Left ventricle myocardium superior (tissue), 1 donor: Measurements from ENCODE around the gene NTF3. TPM values are rescaled to one million over a fixed set of nuclear protein-coding genes. Genes with fewer than 3 reads are reported as not detected.
A peak's percentile ranks its signal among the peaks of the same experiment; 100 is the strongest.

Source experiments
- ATAC-seq: fragments of 200-7000 bp; cut with Tn5 transposase; one replicate; pipeline ENCODE4 v1.9.1; 2020; ENCODE audit warnings: mild to moderate bottlenecking, moderate library complexity
- DNase-seq: peaks from one replicate; pipeline ENCODE4 v3.0.0-alpha.2; 2020
- intact Hi-C: fragments of 100-400 bp; cut with micrococcal nuclease; formaldehyde crosslinking; loops from one replicate; pipeline ENCODE4 v1.11.0; 2022
- long read RNA-seq: library from polyadenylated mRNA; unstranded; transcript quantifications from one replicate; pipeline ENCODE4 v2.0.0, GENCODE V29; 2021
- total RNA-seq: library from RNA; stranded (reverse); fragmentation: NEBNext Ultra II Directional; extraction: Animal tissue kit (Norgen Biotek cat#: 25700); gene quantifications from one replicate; pipeline ENCODE4 v1.2.1, GENCODE V29; 2021
- donor health status: DM: no; HTN: yes; CAD: no; lungs with severe emphysema.

Gene NTF3
- total RNA-seq: 1.1 TPM
- long read RNA-seq: 0 reads

- ATAC-seq (peak; percentile 68), DNase-seq (peak; percentile 55)
- intact Hi-C loops: no loop called here
Observed at GRCh38 chr12:5432011-5432400, at the start of gene NTF3. TSS of gene NTF3 (plus strand) at chr12:5432108. CDS start at chr12:5432325, 217 bp downstream.

DNA sequence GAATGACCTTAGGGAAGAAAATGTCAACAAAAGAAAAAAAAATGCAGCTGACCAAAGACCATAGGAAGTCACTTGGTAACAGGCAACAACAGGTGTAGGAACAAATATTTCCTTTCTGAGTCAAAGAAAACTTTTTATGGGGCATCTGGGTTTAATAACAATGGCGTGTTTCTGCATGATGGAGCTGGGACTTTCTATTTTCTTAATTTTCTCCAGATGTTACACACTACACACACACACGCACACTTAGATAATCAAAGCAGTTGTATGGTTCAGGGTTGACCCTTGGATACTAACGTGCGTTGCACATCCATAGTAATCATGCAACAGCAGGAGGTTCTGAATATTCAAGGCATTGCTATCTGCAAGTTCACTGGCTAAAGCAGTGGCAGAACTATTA, 47.9 kb upstream of the NTF3 start:
- intact Hi-C loops: no loop called here

GRCh38 chr12:5388581-5389535, 43.0 kb upstream of the NTF3 start:
- intact Hi-C loops: no loop called here
- DNase-seq (no peak), ATAC-seq (no peak)

More for the DNA sequence above, 47.9 kb upstream of the NTF3 start:
- no peak for DNase-seq
- ATAC-seq: no peak

DNA sequence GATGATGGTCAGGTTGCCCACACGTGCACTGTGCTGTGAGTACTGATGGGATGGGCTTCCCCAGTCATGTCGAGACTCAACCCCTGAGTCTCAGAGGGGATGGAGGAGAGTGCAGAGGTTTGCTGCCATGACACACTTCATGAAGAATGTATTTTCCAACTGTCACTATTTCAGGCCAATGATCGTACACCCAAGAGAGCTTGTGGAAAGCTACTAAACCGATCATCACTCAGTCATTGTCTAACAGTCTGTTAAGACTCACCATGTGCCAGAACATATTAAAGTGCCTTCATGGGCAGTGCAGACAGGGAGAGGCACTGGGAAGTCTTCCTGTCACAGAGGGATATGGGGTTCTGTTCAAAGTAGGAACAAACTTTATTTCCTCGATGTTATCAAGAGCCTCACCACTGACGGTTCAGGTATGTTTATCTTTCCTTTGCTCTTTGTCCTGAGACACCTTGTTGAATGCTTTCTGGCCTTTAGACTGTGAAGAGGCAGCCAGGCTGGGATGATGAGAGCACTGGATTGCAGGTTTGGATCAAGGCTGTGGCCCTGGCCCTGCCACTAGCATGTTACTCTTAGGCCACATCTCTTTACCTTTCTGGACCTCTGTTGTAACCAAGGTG, 41.6 kb upstream of the NTF3 start:
- intact Hi-C loops: no loop called here
- no peak for DNase-seq
- no peak for ATAC-seq

DNA sequence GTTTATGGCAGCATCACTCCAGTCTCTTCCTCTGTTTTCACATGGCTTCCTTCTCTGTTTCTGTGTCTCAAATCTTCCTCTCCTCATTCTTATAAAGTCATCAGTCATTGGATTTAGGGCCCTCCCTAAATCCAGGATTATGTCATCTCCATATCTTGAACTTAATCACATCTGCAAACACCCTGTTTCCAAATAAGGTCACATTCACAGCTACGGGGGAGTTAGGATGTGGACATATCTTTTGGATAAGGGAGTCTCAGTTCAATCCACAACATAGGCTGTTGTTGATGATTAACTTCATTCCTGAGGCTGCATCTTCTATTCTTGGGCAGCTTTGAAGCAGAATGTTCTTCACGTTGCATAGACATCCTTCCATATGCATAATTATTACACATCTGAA, 40.3 kb upstream of the NTF3 start:
- intact Hi-C loops: no loop called here
- DNase-seq (no peak), ATAC-seq (no peak)

DNA sequence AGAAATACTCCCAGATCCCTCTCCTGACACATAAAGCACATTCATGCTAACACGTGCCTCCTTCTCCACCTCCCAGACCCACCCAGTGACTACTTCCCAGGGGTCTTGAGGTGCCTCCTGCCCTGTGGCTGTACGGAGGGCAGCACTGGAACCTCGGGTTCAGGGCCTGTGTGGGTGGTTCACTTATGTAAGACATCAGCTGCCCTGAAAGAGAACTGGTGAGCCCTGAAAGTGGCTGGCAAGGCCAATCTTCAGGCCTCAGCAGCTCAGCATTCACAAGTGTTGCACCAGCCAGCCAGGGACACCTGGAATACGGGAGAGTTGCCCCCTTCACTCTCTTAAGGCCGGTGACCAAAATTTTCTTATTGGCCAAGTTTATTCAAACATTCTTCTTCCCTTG, 38.9 kb upstream of the NTF3 start:
- DNase-seq (no peak), ATAC-seq (no peak)
- intact Hi-C loops: no loop called here

DNA sequence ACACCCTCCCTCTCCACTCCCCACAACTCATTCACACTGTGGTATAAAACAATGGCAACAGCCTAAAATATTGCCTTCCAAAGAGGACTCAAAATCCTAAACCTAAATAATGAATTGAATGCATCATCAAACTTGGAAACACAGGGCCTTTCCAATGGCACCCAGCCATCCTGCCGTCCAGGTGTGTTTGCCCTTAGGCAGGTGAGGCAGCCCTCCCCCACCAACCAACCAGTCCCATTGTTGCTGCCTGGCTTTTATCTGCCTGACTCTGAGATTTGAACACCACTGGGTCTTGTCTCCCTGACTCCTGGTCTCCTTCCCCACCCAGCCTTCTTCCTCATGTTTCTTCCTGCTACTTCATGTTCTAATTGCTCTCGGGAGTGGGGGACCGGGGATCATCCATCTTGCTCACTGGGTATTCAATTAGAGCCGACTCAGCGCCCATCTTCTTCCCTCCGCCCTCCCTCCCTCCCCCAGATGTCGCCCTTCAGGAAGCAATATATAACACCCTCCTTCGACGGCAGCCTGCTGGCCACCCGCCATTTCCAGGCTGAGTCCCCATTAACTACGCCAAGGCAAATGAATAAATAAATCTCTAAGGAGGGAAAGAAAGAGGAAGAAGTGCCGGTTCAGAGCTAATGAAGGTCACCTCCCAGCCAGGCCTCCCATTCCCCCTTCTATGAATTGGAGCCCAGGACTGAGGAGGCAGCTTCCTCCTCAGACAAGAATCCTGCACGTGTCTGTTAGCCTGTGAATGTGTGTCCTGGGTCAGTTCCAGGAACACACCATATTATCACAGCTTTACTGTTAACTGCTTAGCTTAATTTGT, 36.3 kb upstream of the NTF3 start:
- DNase-seq: no peak
- ATAC-seq: no peak
- intact Hi-C loops: no loop called here

DNA sequence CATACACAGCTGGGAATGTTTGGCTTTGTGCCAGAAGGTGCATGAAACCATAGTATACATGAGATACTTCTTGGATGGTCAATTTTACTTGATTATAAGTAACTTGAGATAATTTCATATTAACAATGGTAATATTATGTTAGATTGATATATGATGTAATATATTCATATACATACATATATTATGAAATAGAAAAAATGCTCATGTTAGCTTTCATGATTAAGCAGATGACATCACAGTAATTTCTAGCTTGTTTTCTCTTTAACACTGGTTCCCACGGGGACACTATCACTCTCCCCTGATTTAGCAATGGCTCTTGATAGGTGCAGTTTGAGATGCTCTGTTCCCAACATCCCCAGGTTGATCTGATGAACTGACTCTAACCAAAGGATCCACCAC, 35.4 kb upstream of the NTF3 start:
- no peak for DNase-seq

DNA sequence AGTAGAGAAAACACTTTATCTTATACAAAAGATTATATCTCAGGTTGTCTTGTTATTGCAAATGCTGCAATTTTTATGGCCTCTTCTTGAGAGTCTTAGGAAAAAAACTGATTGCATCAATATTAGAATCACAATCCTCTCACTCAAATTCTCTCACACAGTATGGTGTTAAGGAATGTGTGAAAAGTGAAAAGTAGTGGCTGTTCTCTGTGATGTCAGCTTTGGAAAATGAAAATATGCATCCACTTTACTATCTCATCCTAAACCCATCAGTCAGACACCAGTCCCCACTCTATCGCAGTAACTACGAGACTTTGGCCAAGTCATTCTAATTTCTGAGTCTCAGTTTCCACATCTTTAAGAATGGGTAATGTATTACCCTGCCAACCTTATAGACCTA, 32.6 kb upstream of the NTF3 start:
- intact Hi-C loops: no loop called here
- ATAC-seq (no peak), DNase-seq (no peak)

More for the DNA sequence above, 35.4 kb upstream of the NTF3 start:
- intact Hi-C loops: no loop called here
- no peak for ATAC-seq

DNA sequence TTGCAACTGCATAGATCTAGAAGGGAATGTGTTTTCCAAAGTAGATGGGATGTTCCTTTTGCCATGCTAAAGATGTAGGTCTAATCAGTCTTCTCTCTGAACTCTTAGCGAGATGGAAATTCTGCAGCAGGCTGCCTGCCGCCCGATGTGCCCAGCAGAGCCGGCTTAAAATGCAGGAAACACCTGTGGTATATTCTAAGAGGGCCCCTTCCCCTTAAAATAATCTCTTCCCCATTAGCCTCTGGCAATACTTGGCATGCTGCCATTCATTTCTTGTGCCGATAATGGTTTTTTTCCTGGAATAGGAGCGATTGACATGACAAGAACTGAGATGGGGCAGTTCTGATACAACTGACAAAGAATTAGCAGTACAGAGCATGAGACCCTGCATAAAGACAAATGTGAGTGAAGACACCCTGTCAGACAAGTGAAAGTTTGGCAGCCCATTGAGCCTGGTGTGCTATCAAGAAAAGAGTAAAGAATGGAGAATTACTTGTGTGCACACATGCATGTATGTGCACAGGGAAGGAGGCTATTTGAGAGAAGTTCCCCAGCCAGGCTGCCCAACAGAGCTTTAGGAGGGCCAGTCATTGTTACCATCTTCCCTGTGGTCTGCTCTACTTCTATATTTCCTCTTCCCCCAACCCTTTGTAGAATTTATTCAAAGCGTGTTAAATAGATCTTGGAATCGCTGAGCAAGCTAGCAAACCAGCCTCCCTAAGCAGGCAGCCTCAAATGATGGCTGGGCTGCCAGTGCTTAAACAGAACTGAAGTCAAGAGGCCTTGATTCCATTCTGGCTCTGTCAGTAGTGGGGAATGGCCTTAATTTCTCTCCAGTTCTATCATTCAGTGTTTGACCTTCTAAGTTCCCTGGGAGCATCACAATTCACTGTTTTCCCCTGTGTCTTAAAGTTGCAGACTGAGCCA, 29.6 kb upstream of the NTF3 start:
- intact Hi-C loops: no loop called here

DNA sequence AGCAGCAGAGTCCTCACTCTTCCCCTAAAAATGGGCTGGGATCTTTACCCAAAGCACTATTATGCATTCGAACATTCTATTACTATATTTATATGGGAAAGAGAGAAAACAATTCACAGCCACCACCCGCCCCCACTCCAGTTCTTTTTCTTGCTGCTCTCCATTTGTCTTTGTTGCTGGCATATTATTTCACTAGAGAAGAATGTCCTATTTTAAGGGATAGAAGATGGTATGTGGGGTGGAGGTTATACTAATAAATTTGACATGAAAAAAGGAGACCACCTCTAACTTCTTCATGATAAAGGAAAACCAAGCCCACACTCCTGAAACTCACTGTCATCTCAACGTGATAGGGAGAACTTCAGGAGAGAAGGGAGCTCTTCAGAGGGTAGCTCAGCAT, 28.5 kb upstream of the NTF3 start:
- ATAC-seq: no peak
- intact Hi-C loops: no loop called here
- no peak for DNase-seq

More for the DNA sequence above, 29.6 kb upstream of the NTF3 start:
- ATAC-seq (no peak), DNase-seq (no peak)

GRCh38 chr12:5407034-5407856, 24.7 kb upstream of the NTF3 start:
- no peak for ATAC-seq
- intact Hi-C loops: no loop called here
- no peak for DNase-seq

GRCh38 chr12:5409619-5410018, 22.3 kb upstream of the NTF3 start:
- intact Hi-C loops: no loop called here
- no peak for ATAC-seq

GRCh38 chr12:5416571-5416970, 15.3 kb upstream of the NTF3 start:
- DNase-seq (no peak), ATAC-seq (no peak)
- intact Hi-C loops: no loop called here

More at GRCh38 chr12:5409619-5410018, 22.3 kb upstream of the NTF3 start:
- DNase-seq: no peak

DNA sequence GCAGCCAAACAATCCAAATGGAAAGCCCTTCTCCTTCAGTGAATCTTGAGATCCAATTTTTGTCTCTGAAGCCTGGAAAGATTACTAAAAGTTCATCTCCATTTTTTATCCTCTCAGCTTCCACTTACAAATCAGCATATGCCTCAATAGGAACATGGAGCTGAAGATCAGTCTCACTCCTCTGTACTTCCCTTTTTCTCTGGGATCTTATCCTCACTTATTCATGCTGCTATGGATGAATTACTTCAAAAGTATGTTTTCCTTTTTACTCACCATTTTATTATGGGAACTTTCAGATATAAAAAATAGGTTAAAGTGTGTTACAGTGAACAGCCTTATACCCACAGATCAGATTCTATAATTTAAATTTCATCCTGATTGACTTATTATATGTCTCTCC, 14.4 kb upstream of the NTF3 start:
- ATAC-seq (no peak), DNase-seq (no peak)
- intact Hi-C loops: no loop called here

- DNase-seq: no peak
- intact Hi-C loops: loop anchor here (5.0 kb wide), 1 partner anchor 219 kb away; no protein-coding TSS in a partner anchor
- ATAC-seq: peak; percentile 38
Observed at GRCh38 chr12:5428332-5429221, 3.3 kb upstream of the NTF3 start.
